GM19463 (cell line): ENCODE data around the gene SGO1.
"Not testable (repeated sequence)": the region's sequence is repeated elsewhere in the genome, so short reads cannot be mapped to it uniquely, and the experiment has no call there.

ENCODE experiments used
- ATAC-seq: cut with Tn5 transposase; IDR thresholded peaks from one replicate; pipeline ENCODE4 v1.9.1; 2021; ENCODE audit warnings: mild to moderate bottlenecking, moderate library complexity; ENCODE audit not compliant: unreplicated experiment

SGO1 gene

DNA sequence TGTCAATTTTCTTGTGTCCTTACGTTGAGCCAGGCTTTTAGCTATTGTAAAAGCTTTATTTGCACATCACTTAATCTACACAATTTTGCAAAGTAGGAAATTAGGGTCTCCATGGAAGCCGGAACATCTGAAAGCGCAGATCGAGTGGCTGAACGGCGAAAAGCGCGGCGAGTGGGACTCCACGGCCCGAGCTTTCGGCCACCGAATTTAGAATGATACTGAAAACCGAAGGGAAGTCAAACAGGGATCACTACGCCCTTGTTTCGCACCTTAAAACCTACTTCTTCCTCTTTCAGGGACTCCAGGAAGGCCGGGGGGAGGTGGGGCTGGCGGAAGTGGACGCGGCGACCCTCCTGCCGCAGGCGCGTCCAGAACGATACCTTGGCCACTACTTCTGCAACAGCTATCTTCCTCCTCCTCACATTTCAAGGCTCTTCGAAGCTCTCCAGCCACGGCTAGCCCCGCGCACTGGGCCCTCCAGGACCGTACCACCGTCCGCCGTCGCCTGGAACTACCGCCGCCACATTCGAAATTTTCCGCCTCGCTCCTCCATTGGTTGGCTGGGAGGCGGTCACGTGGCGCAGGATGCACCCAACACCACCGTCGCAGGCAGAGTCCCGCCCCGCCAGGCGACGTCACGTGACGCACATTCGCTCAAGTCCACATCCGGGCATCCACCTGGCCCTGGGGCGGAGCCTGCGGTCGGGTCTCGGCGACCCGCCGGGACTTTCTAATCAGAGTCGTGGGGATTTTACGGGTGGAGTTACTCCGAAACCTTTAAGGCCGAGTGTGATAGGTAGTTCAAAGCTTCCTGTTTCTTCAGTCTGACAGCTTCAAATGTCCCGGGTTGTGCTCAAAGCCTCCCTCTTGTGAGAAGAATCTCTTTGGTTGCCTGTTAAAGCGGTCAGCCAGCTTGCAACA is at the start of gene SGO1:
Gene SGO1, minus strand, starts transcription at position 528 of the 921 bp plus-strand sequence. CDS start 2,179 bp downstream, outside the sequence.
- ATAC-seq: peak; percentile 92

DNA sequence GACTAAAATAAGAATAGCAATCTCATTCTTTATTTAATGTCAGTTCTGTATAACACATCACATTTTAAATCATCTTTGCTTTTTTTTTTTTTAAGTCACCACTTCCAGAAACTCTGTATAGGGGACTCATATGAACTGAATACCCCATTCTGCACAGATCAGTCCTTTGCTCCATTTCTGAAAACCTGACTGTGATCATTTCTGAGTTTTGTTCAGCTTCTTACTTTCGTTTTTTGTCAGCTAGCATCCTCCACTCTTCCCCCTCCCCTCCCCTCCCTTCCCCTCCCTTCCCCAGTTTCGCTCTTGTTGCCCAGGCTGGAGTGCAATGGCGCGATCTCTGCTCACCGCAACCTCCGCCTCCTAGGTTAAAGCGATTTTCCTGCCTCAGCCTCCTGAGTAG is 49.8 kb upstream of the SGO1 start:
- ATAC-seq: no peak

DNA sequence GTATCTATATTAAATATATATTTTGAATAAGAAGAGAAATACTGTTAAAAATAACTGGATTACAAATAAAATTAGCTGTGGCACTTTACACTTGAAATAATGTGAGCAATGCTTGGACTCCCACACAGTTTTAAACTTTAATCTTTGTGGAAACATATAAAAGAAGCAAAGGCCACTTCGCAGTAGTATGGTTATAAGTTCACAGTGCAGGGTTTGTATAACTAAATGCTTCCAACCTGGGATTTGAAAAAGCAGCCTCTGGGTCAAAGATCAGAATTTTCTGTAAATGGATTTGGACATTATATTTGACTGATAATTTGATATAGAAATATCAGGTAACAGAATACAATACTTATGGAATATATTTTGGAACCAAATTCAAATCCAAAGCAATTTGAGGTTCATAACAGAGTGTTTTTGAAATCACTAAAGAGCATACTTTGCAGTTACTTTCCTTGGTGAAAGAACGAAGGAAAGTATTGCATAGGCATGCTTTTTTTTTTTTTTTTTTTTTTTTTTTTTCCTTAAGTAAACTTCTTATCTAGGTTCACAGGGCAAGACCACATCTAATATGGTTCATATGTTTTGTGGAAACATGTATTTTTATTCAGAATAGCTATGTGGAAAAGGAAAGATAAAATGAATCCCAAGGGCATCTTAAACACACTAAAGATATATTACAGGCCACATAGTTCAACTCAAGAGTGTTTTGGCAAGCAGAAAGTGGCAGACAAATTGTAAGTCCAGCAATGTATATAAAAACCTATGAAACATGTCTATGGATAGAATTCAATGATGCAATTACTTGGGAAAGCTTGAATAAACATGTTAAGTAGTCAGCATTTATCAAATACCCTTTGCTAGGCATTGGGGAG is 47.1 kb upstream of the SGO1 start:
- no peak for ATAC-seq

DNA sequence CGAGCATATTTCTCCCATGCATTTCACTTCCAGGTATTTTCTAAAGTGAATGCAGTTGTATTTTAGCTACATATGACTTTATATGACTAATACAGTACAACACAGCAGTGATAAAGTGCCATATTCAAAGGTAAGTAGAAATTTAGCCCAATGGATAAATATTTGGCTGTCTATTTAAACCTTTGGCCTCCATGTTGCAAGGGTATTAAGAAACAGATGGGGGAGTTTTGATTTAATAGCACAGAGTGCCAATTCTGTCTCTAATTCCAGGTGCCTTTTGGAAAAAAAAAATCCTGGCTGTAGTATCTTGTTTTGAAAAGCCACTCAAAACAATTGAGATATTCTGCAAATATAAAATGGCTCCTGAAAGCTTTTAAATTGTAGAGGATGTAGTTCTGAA is 44.9 kb upstream of the SGO1 start:
- ATAC-seq: no peak

DNA sequence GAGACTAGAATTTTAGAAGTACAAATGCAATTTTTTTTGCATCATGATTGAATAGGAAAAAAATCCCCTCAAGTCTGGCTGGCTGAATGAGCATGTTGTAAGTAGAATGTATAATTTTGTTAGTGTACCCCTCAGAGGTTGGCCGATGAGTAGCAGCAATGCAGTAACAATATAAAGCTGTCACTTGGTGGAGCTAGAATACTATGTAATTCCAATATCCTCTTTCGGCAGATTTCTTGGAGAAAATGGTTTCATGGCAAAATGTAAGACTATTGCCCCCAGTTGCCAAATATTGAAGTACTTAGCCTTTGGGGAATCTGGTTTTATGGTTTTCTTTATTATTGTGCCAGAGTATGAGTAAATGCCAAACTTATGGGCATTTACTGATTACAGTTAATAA is 39.8 kb upstream of the SGO1 start:
- ATAC-seq: no peak

DNA sequence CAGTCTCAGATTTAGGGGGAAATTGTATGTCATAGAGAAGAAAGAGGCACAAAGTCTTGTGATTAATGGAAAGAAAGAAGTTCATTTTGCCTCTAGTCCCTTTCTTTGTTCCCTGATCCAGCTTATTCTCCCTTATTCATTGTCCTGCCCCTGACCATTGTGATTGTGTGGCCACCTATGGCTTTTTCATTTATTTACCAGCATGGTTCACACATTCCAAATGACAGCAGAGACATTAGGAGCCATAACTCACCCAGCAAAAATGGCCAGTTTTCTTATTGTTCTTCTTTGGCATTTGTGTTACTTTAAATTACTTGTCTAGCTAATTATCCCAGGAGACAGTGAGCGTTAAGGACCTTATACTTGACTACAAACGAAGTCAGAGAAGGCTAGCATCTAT is 36.3 kb upstream of the SGO1 start:
- ATAC-seq: no peak

DNA sequence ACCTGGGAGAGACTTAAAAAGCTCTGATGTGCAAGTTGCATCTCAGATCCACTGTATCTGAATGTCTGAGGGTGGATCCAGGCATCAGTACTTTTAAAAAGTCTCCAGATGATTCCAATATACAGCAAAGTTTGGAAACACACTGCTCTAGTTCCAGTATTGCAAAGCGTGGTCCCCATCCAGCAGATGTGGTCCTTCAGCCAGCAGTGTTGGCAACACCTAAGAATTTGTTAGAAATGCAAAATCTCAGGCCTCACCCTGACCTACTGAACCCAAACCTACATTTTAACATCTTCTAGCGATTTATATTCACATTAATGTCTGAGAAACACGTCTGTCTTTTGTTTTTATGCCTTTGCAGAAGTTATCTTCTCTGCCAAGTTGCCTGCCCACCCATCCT is 32.2 kb upstream of the SGO1 start:
- no peak for ATAC-seq

DNA sequence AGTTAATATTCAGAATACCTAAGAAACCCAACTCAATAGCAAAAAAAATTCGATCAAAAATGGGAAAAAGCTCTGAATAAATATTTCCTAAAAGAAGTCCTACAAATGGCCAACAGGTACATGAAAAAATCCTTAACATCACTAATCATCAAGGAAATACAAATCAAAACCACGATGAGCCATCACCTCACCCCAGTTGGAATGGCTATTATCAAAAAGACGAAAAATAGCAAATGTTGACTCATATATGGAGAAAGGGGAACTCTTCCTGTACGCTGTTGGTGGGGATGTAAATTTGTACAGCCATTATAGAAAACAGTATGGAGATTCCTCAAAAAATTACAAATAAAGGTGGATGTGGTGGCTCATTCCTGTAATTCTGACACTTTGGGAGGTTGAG is 29.6 kb upstream of the SGO1 start:
- ATAC-seq: no peak

DNA sequence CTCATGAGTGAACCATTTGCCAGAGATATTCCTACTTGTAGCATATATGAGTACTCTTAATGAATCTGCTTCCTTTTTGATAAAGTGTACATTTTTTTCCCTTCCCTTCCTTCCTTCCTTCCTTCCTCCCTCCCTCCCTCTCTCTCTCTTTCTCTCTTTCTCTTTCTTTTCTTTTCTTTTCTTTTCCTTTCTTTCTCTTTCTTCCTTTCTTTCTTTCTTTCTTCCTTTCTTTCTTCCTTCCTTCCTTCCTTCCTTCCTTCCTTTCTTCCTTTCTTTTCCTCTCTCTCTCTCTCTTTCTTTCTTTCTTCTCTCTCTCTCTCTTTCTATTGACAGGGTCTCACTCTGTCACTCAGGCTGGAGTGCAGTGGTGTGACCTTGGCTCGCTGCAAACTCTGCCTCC is 27.5 kb upstream of the SGO1 start:
- ATAC-seq: not testable (repeated sequence)

DNA sequence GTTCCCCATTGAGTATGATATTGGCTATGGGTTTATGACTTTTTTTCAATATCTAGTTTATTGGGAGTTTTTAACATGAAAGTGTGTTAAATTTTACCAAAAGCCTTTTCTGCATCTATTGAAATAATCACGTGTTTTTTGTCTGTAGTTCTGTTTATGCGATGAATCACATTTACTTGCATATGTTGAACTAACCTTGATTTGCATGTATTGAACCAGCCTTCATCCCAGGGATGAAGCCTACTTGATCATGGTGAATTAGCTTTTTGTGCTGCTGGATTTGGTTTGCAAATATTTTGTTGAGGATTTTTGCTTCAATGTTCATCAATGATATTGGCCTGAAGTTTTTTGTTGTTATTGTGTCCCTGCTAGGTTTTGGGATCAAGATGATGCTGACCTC is 21.9 kb upstream of the SGO1 start:
- ATAC-seq: not testable (repeated sequence)

DNA sequence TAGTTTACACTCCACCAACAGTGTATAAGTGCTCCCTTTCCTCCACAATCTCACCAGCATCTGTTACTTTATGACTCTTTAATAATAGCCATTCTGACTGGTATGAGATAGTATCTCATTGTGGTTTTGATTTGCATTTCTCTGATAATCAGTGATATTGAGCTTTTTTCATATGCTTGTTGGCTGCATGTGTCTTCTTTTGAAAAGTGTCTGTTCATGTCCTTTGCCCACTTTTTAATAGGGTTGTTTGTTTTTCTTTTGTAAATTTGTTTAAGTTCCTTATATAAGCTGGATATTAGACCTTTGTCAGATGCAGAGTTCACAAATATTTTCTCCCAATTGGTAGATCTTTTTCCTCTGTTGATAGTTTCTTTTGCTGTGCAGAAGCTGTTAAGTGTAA is 19.9 kb upstream of the SGO1 start:
- ATAC-seq: not testable (repeated sequence)

DNA sequence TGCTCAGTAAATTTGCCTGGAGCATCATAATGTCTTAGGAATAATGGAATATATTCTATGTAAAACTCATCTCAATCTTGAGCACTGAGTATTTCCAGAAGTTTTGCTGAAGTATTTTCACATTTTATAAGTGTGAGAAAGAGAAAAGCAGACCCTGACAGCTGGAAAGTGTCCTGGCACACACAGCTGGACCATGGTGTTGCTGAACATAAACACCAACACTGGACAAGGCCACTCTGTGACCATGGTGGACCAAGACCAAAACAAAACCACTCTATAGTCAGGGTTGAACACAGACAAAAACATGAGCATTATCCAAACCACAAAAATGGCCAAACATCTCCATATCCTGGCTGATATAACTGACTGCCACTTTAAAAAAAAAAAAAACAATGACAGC is 15.1 kb upstream of the SGO1 start:
- no peak for ATAC-seq

DNA sequence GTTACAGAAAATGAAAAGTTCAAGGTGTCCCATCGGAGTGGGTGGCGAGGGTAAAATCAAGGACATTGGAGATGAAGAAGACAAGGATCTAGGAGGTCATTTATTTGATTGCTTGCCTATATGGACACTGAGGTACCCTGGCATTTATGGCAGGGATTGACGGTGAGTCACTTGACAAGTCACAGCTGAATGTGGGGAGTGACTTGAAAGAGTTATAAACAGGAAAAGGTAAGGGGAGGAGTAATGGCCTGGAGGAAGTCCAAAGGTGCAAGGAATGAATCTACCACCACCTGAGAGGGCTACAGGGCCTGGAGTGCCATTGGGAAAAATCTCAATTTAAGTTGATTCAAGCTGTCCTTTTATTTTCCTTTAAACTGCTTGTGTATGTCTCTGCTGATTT is 11.8 kb upstream of the SGO1 start:
- ATAC-seq: no peak

DNA sequence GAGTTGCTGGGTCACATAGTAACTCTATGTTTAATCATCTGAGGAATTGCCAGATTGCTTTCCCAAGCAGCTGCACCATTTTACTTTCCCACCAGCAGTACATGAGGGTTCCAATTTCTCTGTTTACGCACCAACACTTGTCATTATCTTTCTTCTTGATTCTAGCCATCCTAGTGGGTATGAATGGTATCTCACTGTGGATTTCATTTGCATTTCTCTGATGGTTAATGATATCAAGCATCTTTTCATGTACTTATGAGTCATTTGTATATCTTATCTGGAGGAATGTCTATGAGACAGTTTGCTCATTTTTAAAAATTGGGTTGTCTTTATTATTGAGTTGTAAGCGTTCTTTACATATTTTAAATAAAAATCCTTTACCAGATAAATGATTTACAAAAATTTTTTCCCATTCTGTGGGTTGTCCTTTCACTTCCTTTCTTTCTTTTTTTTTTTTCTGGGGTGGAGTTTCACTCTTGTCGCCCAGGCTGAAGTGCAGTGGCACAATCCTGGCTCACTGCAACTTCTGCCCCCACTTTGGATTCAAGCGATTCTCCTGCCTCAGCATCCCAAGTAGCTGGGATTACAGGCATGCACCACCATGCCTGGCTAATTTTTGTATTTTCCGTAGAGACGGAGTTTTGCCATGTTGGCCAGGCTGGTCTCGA is 8.9 kb upstream of the SGO1 start:
- ATAC-seq: no peak

DNA sequence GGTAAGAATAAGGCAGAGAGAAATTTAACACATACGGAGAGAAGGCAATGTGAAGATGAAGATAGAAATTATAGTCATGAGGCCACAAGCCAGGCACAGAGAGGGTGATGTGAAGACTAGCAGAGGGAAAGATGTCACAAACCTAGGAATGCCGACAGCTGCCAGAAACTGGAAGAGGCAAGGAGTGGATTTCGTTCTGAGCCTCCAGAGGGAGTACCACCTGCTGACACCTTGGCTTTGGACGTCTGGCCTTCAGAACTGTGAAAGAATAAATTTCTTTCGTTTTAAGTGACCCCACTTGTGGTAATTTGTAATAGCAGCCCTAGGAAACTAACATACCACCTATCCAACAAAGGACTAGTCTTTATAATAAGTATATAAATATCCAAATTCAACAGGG is 5.0 kb upstream of the SGO1 start:
- no peak for ATAC-seq

DNA sequence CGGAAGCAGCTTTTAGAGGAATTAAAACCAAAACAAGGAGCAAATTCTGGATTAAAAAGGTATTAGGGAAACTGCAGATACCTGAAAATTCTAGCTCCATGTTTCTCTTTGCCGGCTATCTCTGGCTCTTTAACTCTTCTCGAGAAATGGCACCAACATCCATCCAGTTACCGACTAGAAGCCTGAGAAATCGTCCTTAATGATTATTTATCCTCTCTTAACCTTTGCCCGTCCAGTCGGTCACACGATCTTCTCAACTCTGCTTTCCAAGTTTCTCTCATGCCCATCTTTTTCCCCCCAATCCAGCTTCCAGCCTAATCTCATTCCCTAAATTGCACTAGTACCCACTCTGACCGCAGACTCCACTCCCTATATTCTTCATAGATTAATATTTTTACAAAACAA is 596 bp upstream of the SGO1 start:
- ATAC-seq: peak; percentile 2

DNA sequence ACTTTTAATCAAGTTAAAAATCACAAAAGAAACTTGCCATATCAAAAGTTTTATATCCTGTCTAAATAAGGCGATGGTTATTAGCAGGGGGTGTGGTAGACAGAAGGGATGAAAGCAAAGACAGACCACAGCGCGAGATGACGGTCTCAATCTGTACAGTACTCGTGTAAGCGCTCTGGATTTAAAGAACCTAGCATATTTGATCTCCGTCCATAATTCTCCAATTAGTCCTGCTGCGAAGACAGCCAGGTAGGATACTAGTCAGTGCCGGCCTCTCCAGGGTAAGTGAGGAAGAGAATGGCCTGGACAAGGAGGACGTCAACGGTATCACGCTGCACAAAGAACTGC is 701 bp downstream of the SGO1 start:
- ATAC-seq: no peak

DNA sequence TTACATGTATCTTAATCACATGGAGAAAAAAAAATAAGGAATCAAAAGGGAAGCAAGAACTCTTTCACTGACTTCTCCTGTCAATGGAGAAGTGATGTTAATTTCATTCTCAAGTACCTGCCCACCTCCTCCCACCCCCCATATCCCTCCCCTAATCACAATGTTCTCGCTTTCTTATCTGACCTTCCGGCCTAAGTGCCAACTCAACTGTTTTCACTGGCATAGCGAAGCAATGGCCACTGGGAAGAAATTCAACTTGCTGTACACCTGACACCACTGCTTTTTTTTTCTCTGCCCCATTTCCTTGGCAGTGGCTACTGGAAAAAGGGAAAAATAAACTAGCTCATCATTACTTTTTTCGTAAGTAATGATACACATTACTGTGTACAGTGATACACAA is 3.8 kb downstream of the SGO1 start:
- no peak for ATAC-seq

DNA sequence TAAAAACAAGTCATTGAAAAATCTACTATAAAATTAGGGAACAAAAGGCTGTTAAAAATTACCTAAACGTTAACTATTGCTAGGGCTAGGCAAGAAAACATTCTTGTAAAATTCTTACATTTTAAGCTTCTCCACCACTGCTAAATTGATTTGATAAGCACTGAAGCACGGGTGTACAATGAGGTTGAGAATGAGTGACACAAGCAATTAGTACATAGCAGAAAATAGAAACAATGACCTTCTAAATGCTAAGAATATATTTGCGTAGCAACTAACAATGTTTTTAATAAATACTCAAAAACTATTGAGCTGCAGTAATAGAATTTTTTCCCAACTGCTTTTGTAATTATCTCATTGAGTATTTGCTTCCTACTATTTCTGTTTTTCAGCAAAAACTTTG is 4.7 kb downstream of the SGO1 start:
- no peak for ATAC-seq

DNA sequence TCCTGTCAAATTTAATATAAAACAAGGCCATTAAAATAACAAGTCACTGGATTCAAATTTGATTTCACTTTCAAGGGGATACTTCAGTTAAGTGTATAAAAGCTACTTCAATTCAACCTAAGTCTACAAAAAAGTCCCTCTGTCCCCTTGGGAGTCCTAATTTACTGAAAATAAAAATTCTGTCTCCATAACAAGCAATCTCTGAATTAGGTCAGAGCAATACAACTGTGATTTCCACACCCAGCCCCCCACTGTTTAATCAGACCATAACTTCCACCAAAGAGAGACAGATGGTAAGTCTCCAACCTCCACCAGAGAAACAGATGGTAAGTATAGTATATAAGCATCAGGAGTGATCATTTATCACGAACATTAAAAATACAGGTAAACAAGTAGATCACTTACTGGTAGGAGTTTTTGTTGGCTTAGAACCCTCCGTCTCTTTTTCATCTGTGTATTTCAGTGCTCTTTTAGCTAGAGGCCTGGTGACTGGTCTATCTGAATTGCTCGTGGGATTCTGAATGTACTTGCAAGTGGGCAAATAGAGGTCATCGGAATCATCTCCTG is 12.1 kb downstream of the SGO1 start:
- no peak for ATAC-seq

DNA sequence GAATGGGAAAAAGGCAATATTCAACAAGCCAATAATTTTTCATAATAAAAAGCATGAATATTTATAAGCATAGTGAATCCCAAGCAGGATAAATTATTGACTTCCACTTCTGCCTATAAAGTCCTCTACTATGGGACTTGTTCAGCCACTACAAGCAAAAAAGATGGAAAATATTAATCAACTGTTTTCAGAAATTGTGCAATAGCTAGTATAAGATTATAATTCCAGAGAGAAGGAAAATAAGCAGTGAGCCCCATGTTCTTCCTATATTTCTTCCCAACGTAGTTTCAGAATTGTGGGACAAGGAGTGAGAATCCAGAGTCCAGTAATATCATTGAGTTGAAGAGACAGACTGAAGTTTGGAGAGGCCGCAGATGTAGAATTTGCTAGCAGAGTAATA is 24.3 kb downstream of the SGO1 start:
- no peak for ATAC-seq
